Measurements from ENCODE around the gene ELP6.

ELP6 gene

DNA sequence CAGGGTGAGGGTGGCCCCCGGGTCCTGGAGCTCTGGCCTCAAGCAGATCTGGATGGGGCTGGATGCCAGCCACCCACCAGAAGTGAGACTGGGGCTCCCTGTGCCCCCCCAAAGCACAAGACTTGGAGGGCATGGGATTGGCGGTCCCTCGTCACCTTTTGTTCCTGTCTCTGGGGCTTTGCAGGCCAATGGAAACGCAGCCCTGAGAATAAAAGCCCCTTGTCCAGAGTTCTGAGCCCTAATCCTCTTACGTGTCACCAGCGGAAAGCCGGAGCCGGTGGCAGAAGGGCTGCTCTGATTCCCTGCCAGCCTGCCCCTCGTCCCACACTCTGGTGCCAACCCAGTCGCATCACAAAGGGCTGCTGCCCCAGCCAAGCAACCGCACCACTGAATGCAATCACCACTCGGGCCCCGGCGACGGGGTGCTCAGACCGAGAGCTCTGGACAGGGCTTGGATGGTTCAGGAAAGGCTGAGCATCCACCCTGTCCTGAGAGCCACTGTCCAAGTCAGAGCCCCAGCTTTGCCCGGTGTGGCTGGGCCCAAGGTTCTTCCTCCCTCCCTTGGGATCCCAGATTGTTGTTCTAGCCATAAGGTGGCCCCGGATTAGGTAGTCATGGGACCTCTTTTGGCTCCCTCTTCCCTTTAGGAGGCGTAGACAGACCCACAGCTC is 22.8 kb upstream of the ELP6 start:
- H3K4me1 ChIP-seq = no peaks in the 10 kb centered on the region
- H3K27ac ChIP-seq = no peak overlapping the region
- H3K27me3 ChIP-seq (ENCODE audit: control insufficient read depth, insufficient read depth, low read length) = no peaks in the 10 kb centered on the region
- TF ChIP-seq, protein P1, sequence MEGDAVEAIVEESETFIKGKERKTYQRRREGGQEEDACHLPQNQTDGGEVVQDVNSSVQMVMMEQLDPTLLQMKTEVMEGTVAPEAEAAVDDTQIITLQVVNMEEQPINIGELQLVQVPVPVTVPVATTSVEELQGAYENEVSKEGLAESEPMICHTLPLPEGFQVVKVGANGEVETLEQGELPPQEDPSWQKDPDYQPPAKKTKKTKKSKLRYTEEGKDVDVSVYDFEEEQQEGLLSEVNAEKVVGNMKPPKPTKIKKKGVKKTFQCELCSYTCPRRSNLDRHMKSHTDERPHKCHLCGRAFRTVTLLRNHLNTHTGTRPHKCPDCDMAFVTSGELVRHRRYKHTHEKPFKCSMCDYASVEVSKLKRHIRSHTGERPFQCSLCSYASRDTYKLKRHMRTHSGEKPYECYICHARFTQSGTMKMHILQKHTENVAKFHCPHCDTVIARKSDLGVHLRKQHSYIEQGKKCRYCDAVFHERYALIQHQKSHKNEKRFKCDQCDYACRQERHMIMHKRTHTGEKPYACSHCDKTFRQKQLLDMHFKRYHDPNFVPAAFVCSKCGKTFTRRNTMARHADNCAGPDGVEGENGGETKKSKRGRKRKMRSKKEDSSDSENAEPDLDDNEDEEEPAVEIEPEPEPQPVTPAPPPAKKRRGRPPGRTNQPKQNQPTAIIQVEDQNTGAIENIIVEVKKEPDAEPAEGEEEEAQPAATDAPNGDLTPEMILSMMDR (IDR thresholded peaks at IDR 0.05) = no peak
- no peaks in the 10 kb centered on the region for H3K9me3 ChIP-seq (ENCODE audit: control insufficient read depth, low read length)
- H3K4me2 ChIP-seq (ENCODE audit: low read length) = no peak overlapping the region
- no peaks in the 10 kb centered on the region for H3K36me3 ChIP-seq (ENCODE audit: control insufficient read depth, insufficient read depth, low read length)
- no peak overlapping the region for H3K4me3 ChIP-seq (ENCODE audit: low read depth, low read length)
- H3K79me2 ChIP-seq = no peaks in the 10 kb centered on the region
- H3K9ac ChIP-seq = no peak overlapping the region
- H2AFZ ChIP-seq = no peak overlapping the region

GRCh38 chr3:47533996-47534454 is 20.5 kb upstream of the ELP6 start:
- no peak overlapping the region for H3K4me2 ChIP-seq (ENCODE audit: low read length)
- no peaks in the 10 kb centered on the region for H3K4me1 ChIP-seq
- TF ChIP-seq, protein P1 (IDR thresholded peaks at IDR 0.05) = no peak
- no peaks in the 10 kb centered on the region for H3K36me3 ChIP-seq (ENCODE audit: control insufficient read depth, insufficient read depth, low read length)
- H3K27ac ChIP-seq = no peak overlapping the region
- H2AFZ ChIP-seq = no peak overlapping the region
- no peaks in the 10 kb centered on the region for H3K9me3 ChIP-seq (ENCODE audit: control insufficient read depth, low read length)
- no peak overlapping the region for H3K9ac ChIP-seq
- H3K79me2 ChIP-seq = no peaks in the 10 kb centered on the region
- H3K27me3 ChIP-seq (ENCODE audit: control insufficient read depth, insufficient read depth, low read length) = no peaks in the 10 kb centered on the region
- no peak overlapping the region for H3K4me3 ChIP-seq (ENCODE audit: low read depth, low read length)

DNA sequence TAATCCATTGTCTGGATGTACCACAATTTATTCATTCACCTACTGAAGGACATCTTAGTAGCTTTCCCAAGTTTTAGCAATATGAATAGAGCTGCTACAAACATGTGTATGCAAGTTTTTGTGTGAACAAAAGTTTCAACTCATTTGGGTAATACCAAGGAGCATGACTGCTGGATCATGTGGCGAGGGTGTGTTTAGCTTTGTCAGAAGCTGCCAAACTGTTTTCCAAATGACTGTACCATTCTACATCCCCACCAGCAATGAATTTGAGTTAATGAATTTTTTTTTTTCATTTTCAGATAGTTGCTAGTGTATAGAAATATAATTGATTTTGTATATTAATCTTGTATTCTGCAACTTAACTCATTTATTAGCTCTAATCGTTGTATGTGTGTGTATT is 20.0 kb upstream of the ELP6 start:
- no peaks in the 10 kb centered on the region for H3K9me3 ChIP-seq (ENCODE audit: control insufficient read depth, low read length)
- no peak overlapping the region for H3K4me3 ChIP-seq (ENCODE audit: low read depth, low read length)
- no peaks in the 10 kb centered on the region for H3K4me1 ChIP-seq
- no peak overlapping the region for H3K27ac ChIP-seq
- TF ChIP-seq, protein P1 (IDR thresholded peaks at IDR 0.05) = no peak
- H2AFZ ChIP-seq = no peak overlapping the region
- no peak overlapping the region for H3K4me2 ChIP-seq (ENCODE audit: low read length)
- no peaks in the 10 kb centered on the region for H3K79me2 ChIP-seq
- H3K9ac ChIP-seq = no peak overlapping the region
- no peaks in the 10 kb centered on the region for H3K27me3 ChIP-seq (ENCODE audit: control insufficient read depth, insufficient read depth, low read length)
- H3K36me3 ChIP-seq (ENCODE audit: control insufficient read depth, insufficient read depth, low read length) = no peaks in the 10 kb centered on the region

GRCh38 chr3:47527952-47528725 is 14.6 kb upstream of the ELP6 start:
- TF ChIP-seq, protein P1 (IDR thresholded peaks at IDR 0.05) = no peak
- no peak overlapping the region for H3K27ac ChIP-seq

More at GRCh38 chr3:47527952-47528725, 14.6 kb upstream of the ELP6 start:
- Histone ChIP-seq H3K36me3 (ENCODE audit: control insufficient read depth, insufficient read depth, low read length) (no peaks in the 10 kb centered on the region), H3K9ac (no peak overlapping the region), H3K4me2 (ENCODE audit: low read length) (no peak overlapping the region), H3K4me3 (ENCODE audit: low read depth, low read length) (no peak overlapping the region), H3K4me1 (no peaks in the 10 kb centered on the region), H3K79me2 (no peaks in the 10 kb centered on the region), H2AFZ (no peak overlapping the region), H3K9me3 (ENCODE audit: control insufficient read depth, low read length) (no peaks in the 10 kb centered on the region), H3K27me3 (ENCODE audit: control insufficient read depth, insufficient read depth, low read length) (no peaks in the 10 kb centered on the region)

Data from parathyroid adenoma (tissue), 2 donors.